ENCODE data around the gene PACS1.
A peak's percentile ranks its signal among the peaks of the same experiment; 100 is the strongest.

Gene PACS1

DNA sequence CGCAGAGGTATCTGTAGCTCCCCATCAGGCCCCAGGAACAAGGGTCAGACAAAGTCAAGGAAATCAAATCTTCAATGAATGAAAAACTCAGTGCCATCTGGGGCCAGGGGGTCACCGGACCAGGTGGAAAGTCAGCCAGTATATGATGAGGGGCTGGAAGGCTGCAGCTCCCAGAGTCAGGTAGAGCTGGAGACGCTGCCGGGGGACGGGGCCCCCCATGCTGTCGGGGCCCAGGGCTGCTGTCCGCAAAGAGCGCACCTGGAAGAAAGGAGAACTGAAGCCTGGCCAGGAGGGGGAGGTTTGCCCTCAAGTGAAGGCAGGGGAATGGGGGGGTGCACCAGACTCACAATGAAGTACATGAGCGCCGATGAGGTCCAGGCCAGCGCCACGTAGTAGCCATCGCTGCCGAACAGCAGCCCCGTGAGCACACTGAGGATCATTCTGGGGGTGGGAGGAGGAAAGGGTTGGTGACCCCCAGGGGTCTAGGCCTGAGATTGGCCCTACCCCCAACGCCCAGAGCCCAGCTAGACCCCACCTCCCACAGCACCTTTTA lies 214.5 kb downstream of the PACS1 start:
- Histone ChIP-seq H3K9ac (ENCODE audit: low read length) (peak overlapping the region; percentile 47; the same call in 1 of the 2 replicates), H3K79me2 (ENCODE audit: low read length) (peaks cover 14% of the 10 kb centered on the region), H2AFZ (ENCODE audit: low read depth, low read length) (no peak overlapping the region), H3K4me1 (ENCODE audit: low read length) (peaks cover 38% of the 10 kb centered on the region), H3K4me2 (ENCODE audit: low read length) (peak overlapping the region; percentile 67), H3K27me3 (ENCODE audit: low read depth, low read length) (no peaks in the 10 kb centered on the region), H3K9me3 (ENCODE audit: insufficient read depth, low read length) (no peaks in the 10 kb centered on the region), H3K4me3 (ENCODE audit: low read length) (peak overlapping the region; percentile 34; the same call in 1 of the 2 replicates), H3K36me3 (replicated peaks; ENCODE audit: low read depth, low read length) (peaks cover 15% of the 10 kb centered on the region), H3K27ac (ENCODE audit: low read length) (peak overlapping the region; percentile 26; the same call in 1 of the 2 replicates), H4K20me1 (ENCODE audit: insufficient read depth, low read length) (peaks cover 3% of the 10 kb centered on the region; the same call in 1 of the 2 replicates)
- TF ChIP-seq, protein P1, sequence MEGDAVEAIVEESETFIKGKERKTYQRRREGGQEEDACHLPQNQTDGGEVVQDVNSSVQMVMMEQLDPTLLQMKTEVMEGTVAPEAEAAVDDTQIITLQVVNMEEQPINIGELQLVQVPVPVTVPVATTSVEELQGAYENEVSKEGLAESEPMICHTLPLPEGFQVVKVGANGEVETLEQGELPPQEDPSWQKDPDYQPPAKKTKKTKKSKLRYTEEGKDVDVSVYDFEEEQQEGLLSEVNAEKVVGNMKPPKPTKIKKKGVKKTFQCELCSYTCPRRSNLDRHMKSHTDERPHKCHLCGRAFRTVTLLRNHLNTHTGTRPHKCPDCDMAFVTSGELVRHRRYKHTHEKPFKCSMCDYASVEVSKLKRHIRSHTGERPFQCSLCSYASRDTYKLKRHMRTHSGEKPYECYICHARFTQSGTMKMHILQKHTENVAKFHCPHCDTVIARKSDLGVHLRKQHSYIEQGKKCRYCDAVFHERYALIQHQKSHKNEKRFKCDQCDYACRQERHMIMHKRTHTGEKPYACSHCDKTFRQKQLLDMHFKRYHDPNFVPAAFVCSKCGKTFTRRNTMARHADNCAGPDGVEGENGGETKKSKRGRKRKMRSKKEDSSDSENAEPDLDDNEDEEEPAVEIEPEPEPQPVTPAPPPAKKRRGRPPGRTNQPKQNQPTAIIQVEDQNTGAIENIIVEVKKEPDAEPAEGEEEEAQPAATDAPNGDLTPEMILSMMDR (IDR thresholded peaks at IDR 0.05; ENCODE audit: low read depth, low read length) = no peak
- TF ChIP-seq EZH2phosphoT487 (IDR thresholded peaks at IDR 0.05; ENCODE audit: low read depth) = no peak

DNA sequence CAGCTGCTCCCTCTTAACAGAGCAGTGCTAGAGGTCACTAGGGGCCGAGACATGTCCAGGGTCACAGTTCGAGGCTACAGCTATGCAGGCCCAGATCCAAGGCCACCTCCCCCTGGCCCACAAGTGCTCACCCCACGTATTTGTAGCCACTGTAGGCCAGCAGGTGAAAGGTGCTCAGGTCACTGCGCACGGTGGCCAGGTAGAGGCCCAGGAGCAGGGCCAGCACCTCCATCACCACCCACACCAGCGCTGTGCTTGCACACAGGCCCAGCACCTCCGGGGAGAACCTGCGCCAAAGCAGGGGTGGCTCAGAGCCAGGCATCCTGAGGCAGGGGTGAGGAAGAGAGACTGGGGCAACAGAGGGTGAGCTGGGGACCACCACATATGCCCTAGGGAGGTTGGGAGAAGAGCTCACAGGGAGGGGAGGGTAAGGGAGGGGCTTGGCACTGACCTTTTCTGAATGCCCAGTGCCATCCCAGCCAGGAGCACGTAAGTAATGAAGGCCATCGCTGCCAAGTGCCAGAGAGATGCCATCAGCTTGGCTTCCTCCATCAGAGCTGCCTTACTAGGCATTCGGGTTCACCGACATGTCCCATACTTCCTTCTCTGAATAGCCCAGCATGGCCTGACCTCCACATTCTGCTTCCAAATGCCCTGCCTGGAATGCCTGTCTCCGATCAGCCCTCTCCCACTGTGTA lies 215.3 kb downstream of the PACS1 start:
- H3K9me3 ChIP-seq (ENCODE audit: insufficient read depth, low read length) = no peaks in the 10 kb centered on the region
- H2AFZ ChIP-seq (ENCODE audit: low read depth, low read length) = no peak overlapping the region
- H3K27ac ChIP-seq (ENCODE audit: low read length) = no peak overlapping the region
- peaks cover 15% of the 10 kb centered on the region for H3K36me3 ChIP-seq (replicated peaks; ENCODE audit: low read depth, low read length)
- peaks cover 21% of the 10 kb centered on the region for H3K79me2 ChIP-seq (ENCODE audit: low read length)
- peak overlapping the region; percentile 67; the same call in 1 of the 2 replicates for H3K4me2 ChIP-seq (ENCODE audit: low read length)
- peak overlapping the region; percentile 47; the same call in 1 of the 2 replicates for H3K9ac ChIP-seq (ENCODE audit: low read length)
- H3K4me3 ChIP-seq (ENCODE audit: low read length) = peak overlapping the region; percentile 34; the same call in 1 of the 2 replicates
- H4K20me1 ChIP-seq (ENCODE audit: insufficient read depth, low read length) = peaks cover 3% of the 10 kb centered on the region; the same call in 1 of the 2 replicates
- peaks cover 44% of the 10 kb centered on the region for H3K4me1 ChIP-seq (ENCODE audit: low read length)
- TF ChIP-seq, protein P1 (IDR thresholded peaks at IDR 0.05; ENCODE audit: low read depth, low read length) = no peak
- no peak for TF ChIP-seq EZH2phosphoT487 (IDR thresholded peaks at IDR 0.05; ENCODE audit: low read depth)
- no peaks in the 10 kb centered on the region for H3K27me3 ChIP-seq (ENCODE audit: low read depth, low read length)

DNA sequence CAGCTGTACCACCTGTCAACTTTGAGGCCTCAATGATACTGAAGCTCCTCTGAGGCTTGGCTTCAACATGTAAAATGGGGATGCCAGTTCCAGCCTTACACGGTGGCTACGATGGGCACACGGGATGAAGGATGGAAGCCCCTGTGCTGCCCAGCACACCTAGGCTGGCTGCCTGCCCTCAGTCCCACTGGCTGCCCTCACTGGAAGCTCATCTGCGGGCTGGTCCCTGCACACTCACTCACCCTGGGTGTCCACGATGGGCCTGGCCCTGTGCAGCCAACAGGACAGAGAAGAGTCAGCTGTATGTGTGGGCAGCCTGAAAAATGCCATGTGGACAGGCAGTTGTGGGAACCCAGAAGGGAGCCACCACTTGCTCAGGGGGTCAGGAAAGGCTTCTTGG lies 216.6 kb downstream of the PACS1 start:
- Histone ChIP-seq H3K27me3 (ENCODE audit: low read depth, low read length) (no peaks in the 10 kb centered on the region), H4K20me1 (ENCODE audit: insufficient read depth, low read length) (peaks cover 3% of the 10 kb centered on the region; the same call in 1 of the 2 replicates), H3K79me2 (ENCODE audit: low read length) (peaks cover 21% of the 10 kb centered on the region), H3K9ac (ENCODE audit: low read length) (no peak overlapping the region), H3K4me3 (ENCODE audit: low read length) (no peak overlapping the region), H3K36me3 (replicated peaks; ENCODE audit: low read depth, low read length) (peaks cover 15% of the 10 kb centered on the region), H3K27ac (ENCODE audit: low read length) (no peak overlapping the region), H3K4me1 (ENCODE audit: low read length) (peaks cover 45% of the 10 kb centered on the region), H3K4me2 (ENCODE audit: low read length) (no peak overlapping the region), H2AFZ (ENCODE audit: low read depth, low read length) (no peak overlapping the region), H3K9me3 (ENCODE audit: insufficient read depth, low read length) (no peaks in the 10 kb centered on the region)
- TF ChIP-seq, protein P1 (IDR thresholded peaks at IDR 0.05; ENCODE audit: low read depth, low read length) = no peak
- no peak for TF ChIP-seq EZH2phosphoT487 (IDR thresholded peaks at IDR 0.05; ENCODE audit: low read depth)

DNA sequence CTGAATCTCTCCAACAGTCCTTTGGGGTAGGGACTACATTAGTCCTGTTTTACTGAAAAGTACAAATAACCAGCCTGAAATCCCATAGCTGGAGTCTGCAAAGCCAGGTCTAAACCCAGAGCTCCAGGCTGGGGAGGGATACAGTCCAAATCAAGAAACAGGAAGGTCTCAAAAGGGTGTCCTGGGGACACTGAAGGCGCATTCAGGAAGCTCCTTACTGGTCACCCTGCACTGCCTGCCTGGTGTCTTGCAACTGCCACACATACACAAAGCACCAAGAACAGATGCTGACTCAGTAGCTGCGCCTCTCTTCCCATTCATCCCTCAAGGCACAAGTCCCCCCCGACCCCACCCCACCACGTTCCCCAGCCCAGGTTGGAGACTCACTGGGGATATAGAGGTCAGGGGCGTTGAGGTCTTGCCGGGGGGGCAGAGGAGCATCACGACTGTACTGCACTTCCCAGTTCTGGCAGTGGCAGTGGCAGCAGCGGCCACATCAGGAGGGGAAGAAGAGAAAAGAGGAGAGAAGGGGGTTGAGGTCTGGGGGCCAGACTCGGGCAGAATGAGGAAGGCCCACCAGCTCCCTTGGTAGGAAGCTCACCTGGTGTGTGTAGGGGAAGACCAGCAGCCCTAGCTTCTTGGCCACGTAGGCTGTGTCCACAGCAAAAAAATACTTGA lies 217.3 kb downstream of the PACS1 start:
- no peaks in the 10 kb centered on the region for H3K9me3 ChIP-seq (ENCODE audit: insufficient read depth, low read length)
- peaks cover 15% of the 10 kb centered on the region for H3K36me3 ChIP-seq (replicated peaks; ENCODE audit: low read depth, low read length)
- peak overlapping the region; percentile 80 for H3K4me2 ChIP-seq (ENCODE audit: low read length)
- TF ChIP-seq, protein P1 (IDR thresholded peaks at IDR 0.05; ENCODE audit: low read depth, low read length) = no peak
- no peak for TF ChIP-seq EZH2phosphoT487 (IDR thresholded peaks at IDR 0.05; ENCODE audit: low read depth)
- H3K4me3 ChIP-seq (ENCODE audit: low read length) = peak overlapping the region; percentile 89
- H3K9ac ChIP-seq (ENCODE audit: low read length) = no peak overlapping the region
- H3K27ac ChIP-seq (ENCODE audit: low read length) = no peak overlapping the region
- peaks cover 21% of the 10 kb centered on the region for H3K79me2 ChIP-seq (ENCODE audit: low read length)
- no peak overlapping the region for H2AFZ ChIP-seq (ENCODE audit: low read depth, low read length)
- H3K27me3 ChIP-seq (ENCODE audit: low read depth, low read length) = no peaks in the 10 kb centered on the region
- peaks cover 41% of the 10 kb centered on the region for H3K4me1 ChIP-seq (ENCODE audit: low read length)
- no peaks in the 10 kb centered on the region for H4K20me1 ChIP-seq (ENCODE audit: insufficient read depth, low read length)
